CD4-positive, alpha-beta memory T cell (primary cell): ENCODE data around the gene EGFLAM. TPM values are rescaled to one million over a fixed set of nuclear protein-coding genes. Genes with fewer than 3 reads are reported as not detected.
A peak's percentile ranks its signal among the peaks of the same experiment; 100 is the strongest.

Source experiments
- CTCF ChIA-PET: fragments of 350-600 bp; sonication (Branson Sonifier 250); formaldehyde crosslinking; loops from one replicate; lab custom pipeline; 2021; ENCODE audit warnings: inconsistent platforms; ENCODE audit not compliant: partially characterized antibody; lab: Charles Lee
- POLR2A ChIA-PET: fragments of 350-600 bp; sonication (Branson Sonifier 250); formaldehyde crosslinking; loops from one replicate; lab custom pipeline; 2021; ENCODE audit not compliant: partially characterized antibody; lab: Charles Lee
- DNase-seq, 5 donors: peaks; one replicate each; pipeline versions ENCODE4 v3.0.0 to v3.0.0-alpha.2; 2020 to 2022; ENCODE audit warnings: mixed read lengths in 1 of 5
- H3K27ac ChIP-seq: one replicate; pipeline ENCODE4 v1.7.0; 2013; ENCODE audit warnings: low read depth, low read length
- H3K27me3 ChIP-seq: 2 replicates; pipeline ENCODE4 v1.7.0; 2013; ENCODE audit warnings: mild to moderate bottlenecking, low read length, moderate library complexity; ENCODE audit not compliant: insufficient read depth
- H3K36me3 ChIP-seq: 2 replicates; pipeline ENCODE4 v1.7.0; 2013; ENCODE audit warnings: mild to moderate bottlenecking, low read length, moderate library complexity; ENCODE audit not compliant: insufficient read depth
- H3K4me1 ChIP-seq: 2 replicates; pipeline ENCODE4 v1.7.0; 2013; ENCODE audit warnings: mild to moderate bottlenecking, low read length, moderate library complexity; ENCODE audit not compliant: insufficient read depth
- H3K4me3 ChIP-seq, 2 donors: one replicate each; pipeline ENCODE4 v1.7.0; 2013; ENCODE audit warnings: low read length in 2 of 2, mild to moderate bottlenecking in 1 of 2
- H3K9me3 ChIP-seq, 2 donors: one replicate each; pipeline ENCODE4 v1.7.0; 2013; ENCODE audit warnings: low read length in 2 of 2, control low read depth in 1 of 2; ENCODE audit not compliant: control insufficient read depth in 1 of 2
- H3K27ac Mint-ChIP-seq, 7 donors: one replicate each; pipeline ENCODE4 v1.8.0; 2020 to 2021; ENCODE audit warnings: mixed read lengths in 7 of 7, mild to moderate bottlenecking in 6 of 7, inconsistent platforms in 3 of 7, moderate library complexity in 3 of 7
- H3K27me3 Mint-ChIP-seq, 2 donors: one replicate each; pipeline ENCODE4 v1.8.0; 2020 to 2021; ENCODE audit warnings: mixed read lengths in 2 of 2
- H3K36me3 Mint-ChIP-seq, 2 donors: one replicate each; pipeline ENCODE4 v1.8.0; 2020 to 2021; ENCODE audit warnings: mixed read lengths in 2 of 2, inconsistent platforms in 1 of 2, mild to moderate bottlenecking in 1 of 2
- H3K4me1 Mint-ChIP-seq, 4 donors: one replicate each; pipeline ENCODE4 v1.8.0; 2020 to 2021; ENCODE audit warnings: mixed read lengths in 4 of 4, mild to moderate bottlenecking in 1 of 4
- H3K4me3 Mint-ChIP-seq, 8 donors: one replicate each; pipeline ENCODE4 v1.8.0; 2020 to 2021; ENCODE audit warnings: mixed read lengths in 8 of 8, mild to moderate bottlenecking in 7 of 8, moderate library complexity in 6 of 8, inconsistent platforms in 3 of 8
- H3K9me3 Mint-ChIP-seq, 8 donors: one replicate each; pipeline ENCODE4 v1.8.0; 2020 to 2021; ENCODE audit warnings: mixed read lengths in 8 of 8, mild to moderate bottlenecking in 5 of 8, inconsistent platforms in 3 of 8, moderate library complexity in 1 of 8
- intact Hi-C: fragments of 100-400 bp; cut with micrococcal nuclease; formaldehyde crosslinking; loops from one replicate; pipeline ENCODE4 v1.15.1; 2023
- polyA plus RNA-seq, 2 donors: library from polyadenylated mRNA; unstranded; fragments of 300-500 nt; fragmentation: Illumina TruSeq; gene quantifications; one replicate each; pipeline ENCODE4 v1.2.3, GENCODE V29; 2021
- total RNA-seq, 2 experiments: library from RNA; stranded (reverse); gene quantifications; one replicate each; pipeline ENCODE4 v1.2.3, GENCODE V29; 2021

The EGFLAM gene
- total and polyA plus RNA-seq, 4 experiments from 2014 or later = not detected

GRCh38 chr5:38452201-38452600 is 193.8 kb downstream of the EGFLAM start:
- Histone ChIP-seq H3K4me1 (peaks cover 32% of the 10 kb centered on the region), H3K4me3 (no peak overlapping the region), H3K9me3 (no peaks in the 10 kb centered on the region), H3K27ac (no peak overlapping the region), H3K27me3 (peaks cover 13% of the 10 kb centered on the region), H3K36me3 (no peaks in the 10 kb centered on the region)
- H3K36me3 Mint-ChIP-seq = no peaks in the 10 kb centered on the region
- POLR2A ChIA-PET = interaction anchor here (2.1 kb wide), 1 partner anchor 10 kb away, joined by 6 read pairs; no protein-coding TSS in a partner anchor
- peaks cover 45 to 59% of the 10 kb centered on the region in 2 donors for H3K27me3 Mint-ChIP-seq
- peaks cover 28 to 50% (median 30%) of the 10 kb centered on the region in 4 donors for H3K4me1 Mint-ChIP-seq
- no peak for DNase-seq
- intact Hi-C loops = no loop called here
- H3K9me3 Mint-ChIP-seq = no peaks in the 10 kb centered on the region
- H3K4me3 Mint-ChIP-seq = peak overlapping the region in 1 of 8 donors; percentile 7
- H3K27ac Mint-ChIP-seq = no peak overlapping the region
- CTCF ChIA-PET = interaction anchor here (6.4 kb wide), 1 partner anchor 11 kb away, joined by 74 read pairs; no protein-coding TSS in a partner anchor

GRCh38 chr5:38453506-38453905 is 195.1 kb downstream of the EGFLAM start:
- no peaks in the 10 kb centered on the region for H3K36me3 Mint-ChIP-seq
- peaks cover 47 to 64% of the 10 kb centered on the region in 2 donors for H3K27me3 Mint-ChIP-seq
- Histone ChIP-seq H3K27me3 (peaks cover 17% of the 10 kb centered on the region), H3K4me3 (no peak overlapping the region), H3K27ac (no peak overlapping the region), H3K9me3 (no peaks in the 10 kb centered on the region), H3K36me3 (no peaks in the 10 kb centered on the region), H3K4me1 (peaks cover 32% of the 10 kb centered on the region)
- CTCF ChIA-PET = interaction anchor here (1.1 to 6.4 kb wide), 4 partner anchors 8 to 356 kb away, joined by 3 to 74 read pairs (median 4); no protein-coding TSS in a partner anchor
- DNase-seq = peak; percentile 72 to 81 (median 79)
- peaks cover 28 to 50% (median 31%) of the 10 kb centered on the region in 4 donors for H3K4me1 Mint-ChIP-seq
- intact Hi-C loops = no loop called here
- H3K4me3 Mint-ChIP-seq = peak overlapping the region in 7 of 8 donors; percentile 26 to 75 (median 68)
- POLR2A ChIA-PET = interaction anchor here (0.7 to 2.1 kb wide), 2 partner anchors 9 to 12 kb away, joined by 3 to 6 read pairs; no protein-coding TSS in a partner anchor
- peak overlapping the region in 6 of 7 donors; percentile 19 to 88 (median 52) for H3K27ac Mint-ChIP-seq
- no peaks in the 10 kb centered on the region for H3K9me3 Mint-ChIP-seq

- Mint-ChIP-seq H3K36me3 (no peaks in the 10 kb centered on the region), H3K4me3 (peak overlapping the region; percentile 16 to 75 (median 64)), H3K27me3 (peaks cover 44 to 63% of the 10 kb centered on the region in 2 donors), H3K27ac (peak overlapping the region in 4 of 7 donors; percentile 37 to 88 (median 52)), H3K4me1 (peaks cover 27 to 50% (median 31%) of the 10 kb centered on the region in 4 donors), H3K9me3 (no peaks in the 10 kb centered on the region)
- intact Hi-C loops = no loop called here
- ChIA-PET POLR2A (interaction anchor here (0.7 to 2.1 kb wide), 2 partner anchors 8 to 12 kb away, joined by 3 to 6 read pairs; no protein-coding TSS in a partner anchor), CTCF (interaction anchor here (1.1 to 6.4 kb wide), 4 partner anchors 9 to 356 kb away, joined by 3 to 74 read pairs (median 4); no protein-coding TSS in a partner anchor)
- Histone ChIP-seq H3K36me3 (no peaks in the 10 kb centered on the region), H3K4me3 (no peak overlapping the region), H3K9me3 (no peaks in the 10 kb centered on the region), H3K27me3 (peaks cover 17% of the 10 kb centered on the region), H3K27ac (no peak overlapping the region), H3K4me1 (peaks cover 32% of the 10 kb centered on the region)
- no peak for DNase-seq
These were observed 195.6 kb downstream of the EGFLAM start for GRCh38 chr5:38453921-38454320.

- DNase-seq = no peak
- Mint-ChIP-seq H3K27me3 (peaks cover 41 to 53% of the 10 kb centered on the region in 2 donors), H3K4me1 (peaks cover 26 to 45% (median 31%) of the 10 kb centered on the region in 4 donors), H3K36me3 (no peaks in the 10 kb centered on the region), H3K27ac (no peak overlapping the region), H3K4me3 (peak overlapping the region in 2 of 8 donors; percentile 15 to 35), H3K9me3 (no peaks in the 10 kb centered on the region)
- peaks cover 12% of the 10 kb centered on the region for H3K27me3 ChIP-seq
- H3K36me3 ChIP-seq = no peaks in the 10 kb centered on the region
- intact Hi-C loops = no loop called here
- CTCF ChIA-PET = interaction anchor here (1.4 kb wide), 1 partner anchor 14 kb away, joined by 9 read pairs; no protein-coding TSS in a partner anchor
- no peaks in the 10 kb centered on the region for H3K9me3 ChIP-seq
- POLR2A ChIA-PET = interaction anchor here (0.5 kb wide), 1 partner anchor 9 kb away, joined by 3 read pairs; no protein-coding TSS in a partner anchor
- no peak overlapping the region for H3K4me3 ChIP-seq
- no peak overlapping the region for H3K27ac ChIP-seq
- peaks cover 32% of the 10 kb centered on the region for H3K4me1 ChIP-seq
These were observed 197.5 kb downstream of the EGFLAM start for GRCh38 chr5:38455796-38456330.

- Mint-ChIP-seq H3K4me1 (peaks cover 26 to 40% (median 31%) of the 10 kb centered on the region in 4 donors), H3K36me3 (no peaks in the 10 kb centered on the region), H3K27me3 (peaks cover 39 to 48% of the 10 kb centered on the region in 2 donors), H3K9me3 (no peaks in the 10 kb centered on the region), H3K4me3 (no peak overlapping the region), H3K27ac (no peak overlapping the region)
- Histone ChIP-seq H3K36me3 (no peaks in the 10 kb centered on the region), H3K4me3 (no peak overlapping the region), H3K9me3 (no peaks in the 10 kb centered on the region), H3K27ac (no peak overlapping the region), H3K4me1 (peaks cover 32% of the 10 kb centered on the region), H3K27me3 (peaks cover 12% of the 10 kb centered on the region)
- POLR2A ChIA-PET = no interaction called here
- CTCF ChIA-PET = interaction anchor here (1.4 kb wide), 1 partner anchor 15 kb away, joined by 9 read pairs; no protein-coding TSS in a partner anchor
- no peak for DNase-seq
- intact Hi-C loops = no loop called here
These were observed 198.5 kb downstream of the EGFLAM start for GRCh38 chr5:38456657-38457399.

- Mint-ChIP-seq H3K4me1 (peaks cover 16 to 28% (median 20%) of the 10 kb centered on the region in 4 donors), H3K27me3 (peaks cover 44 to 48% of the 10 kb centered on the region in 2 donors), H3K36me3 (no peaks in the 10 kb centered on the region), H3K4me3 (no peak overlapping the region), H3K9me3 (no peaks in the 10 kb centered on the region), H3K27ac (no peak overlapping the region)
- H3K36me3 ChIP-seq = no peaks in the 10 kb centered on the region
- peaks cover 12% of the 10 kb centered on the region for H3K27me3 ChIP-seq
- no peak overlapping the region for H3K4me3 ChIP-seq
- peaks cover 21% of the 10 kb centered on the region for H3K4me1 ChIP-seq
- no peak overlapping the region for H3K27ac ChIP-seq
- no peaks in the 10 kb centered on the region for H3K9me3 ChIP-seq
- intact Hi-C loops = no loop called here
- DNase-seq = no peak
- CTCF ChIA-PET = interaction anchor here (0.7 kb wide), 1 partner anchor 17 kb away, joined by 3 read pairs; no protein-coding TSS in a partner anchor
- POLR2A ChIA-PET = no interaction called here
These were observed 199.8 kb downstream of the EGFLAM start for GRCh38 chr5:38458174-38458573.
